ENCODE data around the gene SUMF1.

SUMF1 gene

DNA sequence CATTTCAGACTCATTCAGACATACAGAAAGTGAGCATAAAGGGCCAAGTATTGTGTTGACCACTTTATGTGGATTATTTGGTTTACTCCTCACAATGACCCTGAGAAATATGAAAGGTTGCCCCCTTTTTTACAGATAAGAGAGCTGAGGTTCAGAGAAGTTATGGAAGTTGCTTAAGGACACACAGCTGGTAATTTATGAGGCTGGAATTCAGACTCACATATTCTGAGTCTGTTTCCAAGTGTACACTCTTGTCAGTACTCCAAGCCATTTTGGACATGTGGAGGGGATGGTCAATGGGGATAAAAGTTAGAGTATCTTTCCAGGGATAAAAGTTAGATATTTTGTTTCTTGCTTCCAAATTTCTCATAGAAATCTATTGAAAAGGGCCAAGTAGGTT is 42.0 kb upstream of the SUMF1 start:
- no peak for TF ChIP-seq TOX (CRISPR knock-in tag; IDR thresholded peaks at IDR 0.05; ENCODE audit: borderline replicate concordance)
- TF ChIP-seq ISL1 (CRISPR knock-in tag; IDR thresholded peaks at IDR 0.05): no peak
- TF ChIP-seq GLIS3 (CRISPR knock-in tag; IDR thresholded peaks at IDR 0.05): no peak
- TF ChIP-seq, protein P1, sequence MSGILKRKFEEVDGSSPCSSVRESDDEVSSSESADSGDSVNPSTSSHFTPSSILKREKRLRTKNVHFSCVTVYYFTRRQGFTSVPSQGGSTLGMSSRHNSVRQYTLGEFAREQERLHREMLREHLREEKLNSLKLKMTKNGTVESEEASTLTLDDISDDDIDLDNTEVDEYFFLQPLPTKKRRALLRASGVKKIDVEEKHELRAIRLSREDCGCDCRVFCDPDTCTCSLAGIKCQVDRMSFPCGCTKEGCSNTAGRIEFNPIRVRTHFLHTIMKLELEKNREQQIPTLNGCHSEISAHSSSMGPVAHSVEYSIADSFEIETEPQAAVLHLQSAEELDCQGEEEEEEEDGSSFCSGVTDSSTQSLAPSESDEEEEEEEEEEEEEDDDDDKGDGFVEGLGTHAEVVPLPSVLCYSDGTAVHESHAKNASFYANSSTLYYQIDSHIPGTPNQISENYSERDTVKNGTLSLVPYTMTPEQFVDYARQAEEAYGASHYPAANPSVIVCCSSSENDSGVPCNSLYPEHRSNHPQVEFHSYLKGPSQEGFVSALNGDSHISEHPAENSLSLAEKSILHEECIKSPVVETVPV (CRISPR knock-in tag; IDR thresholded peaks at IDR 0.05): no peak
- no peak for TF ChIP-seq ZFP30 (CRISPR knock-in tag; IDR thresholded peaks at IDR 0.05)
- TF ChIP-seq, protein P2, sequence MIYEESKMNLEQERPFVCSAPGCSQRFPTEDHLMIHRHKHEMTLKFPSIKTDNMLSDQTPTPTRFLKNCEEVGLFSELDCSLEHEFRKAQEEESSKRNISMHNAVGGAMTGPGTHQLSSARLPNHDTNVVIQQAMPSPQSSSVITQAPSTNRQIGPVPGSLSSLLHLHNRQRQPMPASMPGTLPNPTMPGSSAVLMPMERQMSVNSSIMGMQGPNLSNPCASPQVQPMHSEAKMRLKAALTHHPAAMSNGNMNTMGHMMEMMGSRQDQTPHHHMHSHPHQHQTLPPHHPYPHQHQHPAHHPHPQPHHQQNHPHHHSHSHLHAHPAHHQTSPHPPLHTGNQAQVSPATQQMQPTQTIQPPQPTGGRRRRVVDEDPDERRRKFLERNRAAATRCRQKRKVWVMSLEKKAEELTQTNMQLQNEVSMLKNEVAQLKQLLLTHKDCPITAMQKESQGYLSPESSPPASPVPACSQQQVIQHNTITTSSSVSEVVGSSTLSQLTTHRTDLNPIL (CRISPR knock-in tag; IDR thresholded peaks at IDR 0.05; ENCODE audit: low read depth): no peak
- TF ChIP-seq, protein P3, sequence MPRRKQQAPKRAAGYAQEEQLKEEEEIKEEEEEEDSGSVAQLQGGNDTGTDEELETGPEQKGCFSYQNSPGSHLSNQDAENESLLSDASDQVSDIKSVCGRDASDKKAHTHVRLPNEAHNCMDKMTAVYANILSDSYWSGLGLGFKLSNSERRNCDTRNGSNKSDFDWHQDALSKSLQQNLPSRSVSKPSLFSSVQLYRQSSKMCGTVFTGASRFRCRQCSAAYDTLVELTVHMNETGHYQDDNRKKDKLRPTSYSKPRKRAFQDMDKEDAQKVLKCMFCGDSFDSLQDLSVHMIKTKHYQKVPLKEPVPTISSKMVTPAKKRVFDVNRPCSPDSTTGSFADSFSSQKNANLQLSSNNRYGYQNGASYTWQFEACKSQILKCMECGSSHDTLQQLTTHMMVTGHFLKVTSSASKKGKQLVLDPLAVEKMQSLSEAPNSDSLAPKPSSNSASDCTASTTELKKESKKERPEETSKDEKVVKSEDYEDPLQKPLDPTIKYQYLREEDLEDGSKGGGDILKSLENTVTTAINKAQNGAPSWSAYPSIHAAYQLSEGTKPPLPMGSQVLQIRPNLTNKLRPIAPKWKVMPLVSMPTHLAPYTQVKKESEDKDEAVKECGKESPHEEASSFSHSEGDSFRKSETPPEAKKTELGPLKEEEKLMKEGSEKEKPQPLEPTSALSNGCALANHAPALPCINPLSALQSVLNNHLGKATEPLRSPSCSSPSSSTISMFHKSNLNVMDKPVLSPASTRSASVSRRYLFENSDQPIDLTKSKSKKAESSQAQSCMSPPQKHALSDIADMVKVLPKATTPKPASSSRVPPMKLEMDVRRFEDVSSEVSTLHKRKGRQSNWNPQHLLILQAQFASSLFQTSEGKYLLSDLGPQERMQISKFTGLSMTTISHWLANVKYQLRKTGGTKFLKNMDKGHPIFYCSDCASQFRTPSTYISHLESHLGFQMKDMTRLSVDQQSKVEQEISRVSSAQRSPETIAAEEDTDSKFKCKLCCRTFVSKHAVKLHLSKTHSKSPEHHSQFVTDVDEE (CRISPR knock-in tag; IDR thresholded peaks at IDR 0.05): no peak
- TF ChIP-seq, protein P4, sequence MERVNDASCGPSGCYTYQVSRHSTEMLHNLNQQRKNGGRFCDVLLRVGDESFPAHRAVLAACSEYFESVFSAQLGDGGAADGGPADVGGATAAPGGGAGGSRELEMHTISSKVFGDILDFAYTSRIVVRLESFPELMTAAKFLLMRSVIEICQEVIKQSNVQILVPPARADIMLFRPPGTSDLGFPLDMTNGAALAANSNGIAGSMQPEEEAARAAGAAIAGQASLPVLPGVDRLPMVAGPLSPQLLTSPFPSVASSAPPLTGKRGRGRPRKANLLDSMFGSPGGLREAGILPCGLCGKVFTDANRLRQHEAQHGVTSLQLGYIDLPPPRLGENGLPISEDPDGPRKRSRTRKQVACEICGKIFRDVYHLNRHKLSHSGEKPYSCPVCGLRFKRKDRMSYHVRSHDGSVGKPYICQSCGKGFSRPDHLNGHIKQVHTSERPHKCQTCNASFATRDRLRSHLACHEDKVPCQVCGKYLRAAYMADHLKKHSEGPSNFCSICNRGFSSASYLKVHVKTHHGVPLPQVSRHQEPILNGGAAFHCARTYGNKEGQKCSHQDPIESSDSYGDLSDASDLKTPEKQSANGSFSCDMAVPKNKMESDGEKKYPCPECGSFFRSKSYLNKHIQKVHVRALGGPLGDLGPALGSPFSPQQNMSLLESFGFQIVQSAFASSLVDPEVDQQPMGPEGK (CRISPR knock-in tag; IDR thresholded peaks at IDR 0.05; ENCODE audit: borderline replicate concordance): no peak
- no peak for TF ChIP-seq ZNF565 (CRISPR knock-in tag; conservative IDR thresholded peaks at IDR 0.05; ENCODE audit: low read depth)
- no peak for TF ChIP-seq ZNF70 (CRISPR knock-in tag; IDR thresholded peaks at IDR 0.05)
- no peak for TF ChIP-seq OSR1 (CRISPR knock-in tag; IDR thresholded peaks at IDR 0.05)
- no peak for TF ChIP-seq ZC3H10 (CRISPR knock-in tag; IDR thresholded peaks at IDR 0.05)
- TF ChIP-seq SNAI2 (CRISPR knock-in tag; IDR thresholded peaks at IDR 0.05): no peak
- ATAC-seq: no peak

DNA sequence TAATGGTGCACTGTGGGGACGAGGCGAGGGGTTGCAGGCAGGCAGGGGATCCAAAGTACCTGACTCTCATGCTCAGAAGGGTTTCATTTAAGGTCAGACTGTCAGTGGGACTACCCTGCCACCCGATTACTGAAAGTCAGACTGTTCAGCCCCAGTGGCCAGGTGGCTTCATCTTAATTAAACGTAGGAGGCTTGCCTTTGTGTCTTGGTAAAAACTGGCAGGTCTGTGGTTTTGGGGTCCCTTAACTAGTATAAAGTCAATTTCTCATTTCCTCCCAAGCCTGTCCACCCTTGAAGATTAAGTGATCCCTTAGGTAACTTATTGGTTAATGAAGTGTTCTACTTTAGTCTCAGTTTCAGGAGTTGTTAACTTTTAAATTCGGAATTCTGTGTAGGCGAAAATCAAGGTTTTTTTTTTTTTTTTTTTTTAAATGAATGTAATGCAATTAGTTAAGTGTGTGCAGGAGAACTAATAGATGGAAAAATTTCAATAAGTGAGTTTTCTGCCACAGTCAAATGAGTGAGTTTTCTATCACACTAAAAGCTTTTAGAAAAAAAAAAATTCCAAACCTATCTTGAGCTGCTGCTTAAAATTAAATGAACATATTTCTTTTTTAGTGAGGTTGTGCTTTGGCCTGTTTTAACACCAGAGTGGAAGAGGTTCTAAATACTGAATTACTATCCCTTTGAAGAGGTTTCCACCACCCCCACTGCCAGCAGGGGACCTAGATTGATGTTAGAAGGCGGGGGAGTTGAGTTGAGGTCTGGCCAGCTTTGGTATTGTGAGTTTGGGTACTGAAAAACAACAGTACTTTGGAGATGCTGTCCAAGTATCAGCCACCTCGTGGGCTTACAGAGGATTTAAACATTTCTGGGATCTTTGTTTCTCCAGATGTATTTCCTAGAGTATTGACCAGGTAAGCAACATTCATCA is 41.2 kb upstream of the SUMF1 start:
- no peak for ATAC-seq
- TF ChIP-seq ZFP30 (CRISPR knock-in tag; IDR thresholded peaks at IDR 0.05) (no peak), ZC3H10 (CRISPR knock-in tag; IDR thresholded peaks at IDR 0.05) (no peak), ZFP3 (CRISPR knock-in tag; IDR thresholded peaks at IDR 0.05) (no peak), OSR1 (CRISPR knock-in tag; IDR thresholded peaks at IDR 0.05) (no peak), ZNF8 (CRISPR knock-in tag; IDR thresholded peaks at IDR 0.05) (no peak), BACH2 (CRISPR knock-in tag; IDR thresholded peaks at IDR 0.05; ENCODE audit: borderline replicate concordance) (no peak), CSDC2 (CRISPR knock-in tag; IDR thresholded peaks at IDR 0.05) (no peak), ESRRG (CRISPR knock-in tag; IDR thresholded peaks at IDR 0.05) (no peak), ISL1 (CRISPR knock-in tag; IDR thresholded peaks at IDR 0.05) (no peak), SNAI2 (CRISPR knock-in tag; IDR thresholded peaks at IDR 0.05) (no peak), RARB (CRISPR knock-in tag; IDR thresholded peaks at IDR 0.05) (no peak)
- TF ChIP-seq, protein P3 (CRISPR knock-in tag; IDR thresholded peaks at IDR 0.05): no peak
- TF ChIP-seq, protein P2 (CRISPR knock-in tag; IDR thresholded peaks at IDR 0.05; ENCODE audit: low read depth): no peak
- TF ChIP-seq, protein P4 (CRISPR knock-in tag; IDR thresholded peaks at IDR 0.05; ENCODE audit: borderline replicate concordance): no peak
- TF ChIP-seq, protein P1 (CRISPR knock-in tag; IDR thresholded peaks at IDR 0.05): no peak
- TF ChIP-seq, protein P5, sequence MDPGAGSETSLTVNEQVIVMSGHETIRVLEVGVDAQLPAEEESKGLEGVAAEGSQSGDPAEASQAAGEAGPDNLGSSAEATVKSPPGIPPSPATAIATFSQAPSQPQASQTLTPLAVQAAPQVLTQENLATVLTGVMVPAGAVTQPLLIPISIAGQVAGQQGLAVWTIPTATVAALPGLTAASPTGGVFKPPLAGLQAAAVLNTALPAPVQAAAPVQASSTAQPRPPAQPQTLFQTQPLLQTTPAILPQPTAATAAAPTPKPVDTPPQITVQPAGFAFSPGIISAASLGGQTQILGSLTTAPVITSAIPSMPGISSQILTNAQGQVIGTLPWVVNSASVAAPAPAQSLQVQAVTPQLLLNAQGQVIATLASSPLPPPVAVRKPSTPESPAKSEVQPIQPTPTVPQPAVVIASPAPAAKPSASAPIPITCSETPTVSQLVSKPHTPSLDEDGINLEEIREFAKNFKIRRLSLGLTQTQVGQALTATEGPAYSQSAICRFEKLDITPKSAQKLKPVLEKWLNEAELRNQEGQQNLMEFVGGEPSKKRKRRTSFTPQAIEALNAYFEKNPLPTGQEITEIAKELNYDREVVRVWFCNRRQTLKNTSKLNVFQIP (CRISPR knock-in tag; IDR thresholded peaks at IDR 0.05; ENCODE audit: borderline replicate concordance, low read depth): no peak
